SK-MEL-5 (cell line): ENCODE results near the gene SLC19A1. TPM values are rescaled to one million over a fixed set of nuclear protein-coding genes. Genes with fewer than 3 reads are reported as not detected.
"Not testable (repeated sequence)": the region's sequence is repeated elsewhere in the genome, so short reads cannot be mapped to it uniquely, and the experiment has no call there.

Experiments used
- DNase-seq: peaks from one replicate; pipeline ENCODE4 v3.0.0-alpha.2; 2016; ENCODE audit warnings: low read depth, low spot score
- in situ Hi-C: cut with HindIII; loops from 2 replicates; pipeline ENCODE4 v1.10.0; 2016; ENCODE audit warnings: low sequenced_read_pairs, high pct_unique_total_duplicates, low pct_unique_long_range_greater_than_20kb
- total RNA-seq: library from RNA; depleted of rRNA; stranded (reverse); fragments of >200 nt; shearing (Covaris generic); gene quantifications from 2 replicates; pipeline ENCODE4 v1.2.3, GENCODE V29; 2014

The SLC19A1 gene
- total RNA-seq, 1 experiment from 2014 or later = 12.7 TPM

DNA sequence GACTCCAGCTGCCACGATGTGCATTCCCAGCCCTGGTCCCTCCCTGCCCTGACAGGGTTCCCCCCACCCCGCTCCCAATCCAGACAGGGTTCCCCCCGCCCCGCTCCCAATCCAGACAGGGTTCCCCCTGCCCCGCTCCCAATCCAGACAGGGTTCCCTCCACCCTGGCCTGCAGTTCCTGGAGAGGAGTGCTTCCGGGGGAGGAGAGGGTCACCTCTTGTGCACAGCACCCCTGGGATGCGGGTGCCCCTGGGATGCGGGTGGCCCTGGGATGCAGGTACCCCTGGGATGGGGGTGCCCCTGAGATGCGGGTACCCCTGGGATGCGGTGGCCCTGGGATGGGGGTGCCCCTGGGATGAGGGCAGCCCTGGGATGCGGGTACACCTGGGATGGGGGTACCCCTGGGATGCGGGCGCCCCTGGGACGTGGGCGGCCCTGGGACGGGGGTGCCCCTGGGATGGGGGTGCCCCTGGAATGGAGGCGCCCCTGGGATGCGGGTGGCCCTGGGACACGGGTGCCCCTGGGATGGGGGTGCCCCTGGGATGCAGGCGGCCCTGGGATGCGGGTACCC lies 36.7 kb upstream of the SLC19A1 start:
- no peak for DNase-seq
- in situ Hi-C loops = no loop called here

- no peak for DNase-seq
- in situ Hi-C loops = no loop called here
These were observed 36.0 kb upstream of the SLC19A1 start for GRCh38 chr21:45578176-45578801.

DNA sequence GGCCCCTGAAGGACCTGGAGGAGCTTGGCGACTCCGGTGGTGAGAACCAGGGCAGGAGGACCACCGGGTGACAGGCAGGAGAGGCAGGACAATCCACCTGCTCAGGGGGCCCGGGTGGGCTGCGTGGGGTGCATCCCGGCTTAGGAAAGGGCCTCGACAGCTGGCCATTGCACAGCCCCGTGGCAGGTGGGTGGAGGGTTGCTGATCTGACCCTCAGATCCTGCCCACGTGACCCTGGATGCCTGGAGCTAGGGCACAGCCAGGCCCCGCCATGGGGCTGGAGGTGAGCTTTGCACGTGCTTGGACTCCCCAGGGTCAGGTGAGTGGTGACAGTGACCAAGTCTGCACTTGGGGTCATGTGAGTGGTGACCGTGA lies 35.5 kb upstream of the SLC19A1 start:
- in situ Hi-C loops = no loop called here
- no peak for DNase-seq

GRCh38 chr21:45576838-45577737 lies 34.8 kb upstream of the SLC19A1 start:
- in situ Hi-C loops = no loop called here
- DNase-seq = no peak

GRCh38 chr21:45575993-45576837 lies 34.0 kb upstream of the SLC19A1 start:
- in situ Hi-C loops = no loop called here
- no peak for DNase-seq

DNA sequence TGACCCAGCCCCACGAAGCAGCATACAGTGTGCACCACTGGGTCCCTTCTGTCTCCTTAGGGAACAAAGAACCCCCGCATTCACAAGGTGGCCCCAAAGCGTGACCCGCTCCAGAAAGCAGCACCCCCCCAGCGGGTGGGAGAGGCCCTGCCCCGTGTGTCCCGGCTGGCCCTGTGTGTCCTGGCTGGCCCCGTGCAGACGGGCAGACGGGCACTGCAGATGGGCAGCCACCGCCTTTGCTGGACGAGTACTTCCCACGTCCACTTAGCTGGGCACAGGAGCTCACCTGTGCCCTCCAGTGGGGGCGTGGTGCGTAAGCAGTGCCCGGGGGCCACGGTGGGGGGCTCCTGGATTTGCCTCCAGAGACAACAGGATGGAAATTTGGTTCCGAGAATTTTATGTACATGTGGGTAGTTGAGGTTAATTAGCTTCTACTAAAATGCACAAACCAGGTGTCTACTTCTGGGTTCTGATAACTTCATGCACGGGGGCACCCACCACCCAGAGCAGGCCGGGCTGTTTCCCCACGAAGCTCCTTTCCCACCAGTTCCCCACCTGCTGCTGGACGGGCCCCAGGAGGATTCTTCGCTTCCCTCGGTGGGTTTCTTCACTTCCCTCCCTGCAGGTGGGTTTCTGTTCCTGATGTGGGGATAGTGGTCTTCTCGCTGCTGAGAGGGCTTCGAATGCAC lies 33.2 kb upstream of the SLC19A1 start:
- no peak for DNase-seq
- in situ Hi-C loops = no loop called here

DNA sequence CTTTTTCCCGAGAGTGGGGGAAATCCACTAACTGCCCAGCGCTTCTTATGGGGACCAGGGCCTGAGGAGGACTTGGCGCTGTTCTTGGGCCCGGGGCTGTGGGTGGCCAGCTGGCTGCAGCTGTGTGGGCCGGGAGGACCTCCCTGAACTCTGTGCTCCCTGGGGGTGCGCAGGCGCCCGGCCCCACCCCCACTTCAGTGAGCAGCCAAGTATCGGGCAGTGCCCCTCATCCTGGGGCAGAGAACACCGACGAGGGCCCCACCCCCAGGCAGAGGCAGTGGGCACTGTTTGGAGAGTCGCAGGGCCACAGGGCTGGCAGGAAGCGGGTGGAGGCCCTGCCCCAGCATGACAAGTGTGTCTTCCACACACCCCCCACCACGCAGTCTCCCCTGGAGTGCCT lies 32.5 kb upstream of the SLC19A1 start:
- no peak for DNase-seq
- in situ Hi-C loops = no loop called here

- in situ Hi-C loops = no loop called here
- no peak for DNase-seq
These were observed 31.9 kb upstream of the SLC19A1 start for GRCh38 chr21:45574081-45574501.

DNA sequence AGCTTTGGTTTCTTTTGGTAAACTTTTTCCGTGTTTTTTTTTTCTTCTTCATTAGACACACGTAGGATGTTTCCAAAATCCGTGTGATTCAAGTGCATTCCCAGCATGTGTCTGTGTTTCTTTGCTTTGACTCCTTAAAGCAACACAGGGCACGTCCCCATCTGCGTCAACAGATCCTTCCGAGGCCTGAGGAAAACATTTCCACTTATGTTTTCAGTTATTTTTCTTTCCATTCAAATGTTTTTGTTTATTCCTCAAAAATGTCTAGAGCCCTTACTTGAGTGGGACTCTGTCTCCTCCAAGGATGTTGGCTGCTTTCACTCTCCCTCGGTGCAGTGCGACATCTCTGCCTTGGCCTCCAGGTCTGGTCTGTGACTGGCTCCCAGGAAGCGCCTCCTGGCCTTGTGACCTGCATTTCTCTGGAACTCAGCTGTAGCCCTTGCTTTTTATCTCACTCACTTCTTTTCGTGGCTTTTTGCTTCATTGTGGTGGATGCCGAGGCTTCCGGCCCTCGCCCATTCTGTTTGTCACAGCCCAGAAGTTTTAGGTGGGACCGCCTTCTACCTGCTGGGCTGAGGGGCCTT lies 31.3 kb upstream of the SLC19A1 start:
- in situ Hi-C loops = no loop called here
- no peak for DNase-seq

- in situ Hi-C loops = no loop called here
- no peak for DNase-seq
These were observed 30.7 kb upstream of the SLC19A1 start for GRCh38 chr21:45572783-45573451.

DNA sequence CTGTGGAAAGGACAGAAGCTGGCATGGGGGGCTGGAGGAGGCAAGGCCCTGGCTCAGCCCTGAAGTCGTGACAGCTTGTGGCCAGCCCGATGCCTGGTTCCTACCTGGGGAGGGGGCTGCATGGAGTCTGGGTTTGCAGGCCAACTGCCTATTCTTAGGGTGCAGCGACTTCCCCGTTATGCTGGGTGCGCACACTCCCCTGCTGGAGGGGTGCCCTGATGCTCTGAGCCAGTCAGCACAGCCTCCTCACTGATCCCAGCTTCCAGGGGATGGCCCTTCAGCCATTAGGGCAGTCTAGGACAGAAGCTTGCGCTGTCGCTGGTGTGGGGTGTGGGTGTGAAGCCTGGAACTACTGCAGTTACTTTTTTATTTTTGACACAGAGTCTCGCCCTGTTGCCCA lies 30.0 kb upstream of the SLC19A1 start:
- in situ Hi-C loops = no loop called here

DNA sequence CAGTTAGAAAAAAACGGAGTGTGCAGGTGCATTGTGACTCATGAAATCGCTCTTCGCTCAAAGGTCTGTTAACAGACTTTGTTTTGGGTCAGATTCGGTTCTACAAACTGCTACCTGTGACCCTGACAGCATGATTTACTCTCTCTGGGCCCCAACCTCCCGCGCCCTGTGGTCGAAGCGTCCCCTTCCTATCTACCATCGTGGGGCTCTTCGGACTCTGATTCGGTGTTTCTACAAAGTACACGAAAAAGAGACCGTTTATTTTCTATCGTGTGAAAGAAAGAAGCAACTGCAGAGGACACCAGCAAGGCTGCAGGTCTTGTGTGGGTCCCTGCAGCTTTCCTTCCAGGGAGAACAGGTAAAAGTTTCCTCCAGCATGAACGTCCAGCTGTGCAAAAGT lies 29.4 kb upstream of the SLC19A1 start:
- no peak for DNase-seq
- in situ Hi-C loops = no loop called here

More for the DNA sequence above, 30.0 kb upstream of the SLC19A1 start:
- DNase-seq = no peak

GRCh38 chr21:45570826-45571601 lies 28.8 kb upstream of the SLC19A1 start:
- in situ Hi-C loops = no loop called here
- no peak for DNase-seq

GRCh38 chr21:45570071-45570470 lies 27.8 kb upstream of the SLC19A1 start:
- in situ Hi-C loops = no loop called here
- no peak for DNase-seq

DNA sequence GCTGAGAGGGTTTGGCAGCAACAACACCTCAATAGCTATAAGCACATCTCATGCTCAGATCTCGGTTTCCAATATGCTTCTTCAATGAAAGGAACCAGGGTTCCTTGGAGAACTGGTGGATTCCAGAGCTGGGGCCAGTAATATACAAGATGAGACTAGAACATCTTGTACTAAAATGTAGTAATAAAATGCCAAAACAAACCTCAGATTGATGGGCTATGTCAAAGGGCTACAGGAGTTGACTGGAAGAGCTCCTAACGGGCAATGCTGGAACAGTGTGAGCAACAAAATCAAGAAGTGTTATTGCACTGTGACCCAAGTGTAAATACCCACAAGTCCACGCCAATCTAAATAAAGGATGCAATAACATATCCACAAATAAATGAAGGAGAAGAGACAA lies 26.1 kb upstream of the SLC19A1 start:
- no peak for DNase-seq
- in situ Hi-C loops = no loop called here

DNA sequence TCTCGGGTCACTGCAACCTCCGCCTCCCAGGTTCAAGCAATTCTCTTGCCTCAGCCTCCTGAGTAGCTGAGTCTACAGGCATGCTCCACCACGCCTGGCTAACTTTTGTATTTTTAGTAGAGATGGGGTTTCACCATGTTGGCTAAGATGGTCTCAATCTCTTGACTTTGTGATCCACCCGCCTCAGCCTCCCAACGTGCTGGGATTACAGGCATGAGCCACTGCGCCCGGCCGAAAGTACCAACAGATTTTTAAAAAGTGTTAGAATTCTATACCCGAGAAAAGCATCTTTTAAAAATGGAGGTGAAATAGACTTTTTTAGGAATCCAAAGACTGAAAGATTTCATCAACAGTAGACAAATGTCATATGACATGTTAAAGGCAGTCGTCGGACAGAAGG lies 21.9 kb upstream of the SLC19A1 start:
- DNase-seq, in situ Hi-C loops: not testable (repeated sequence)
